Prostate gland (tissue), 2 donors: Measurements from ENCODE around the gene RSAD2. TPM values are rescaled to one million over a fixed set of nuclear protein-coding genes. Genes with fewer than 3 reads are reported as not detected.
A peak's percentile ranks its signal among the peaks of the same experiment; 100 is the strongest.

ENCODE experiments used
- DNase-seq: peaks from one replicate; pipeline ENCODE4 v3.0.0-alpha.2; 2019; ENCODE audit warnings: low spot score
- H3K27ac ChIP-seq, 2 donors: fragments of 200-600 bp; sonication (generic); 2 replicates each; pipeline ENCODE4 v1.5.1; 2017 to 2019
- H3K27me3 ChIP-seq: fragments of 200-600 bp; sonication (generic); replicated peaks from 2 replicates; pipeline ENCODE4 v1.5.1; 2019; ENCODE audit not compliant: insufficient read depth
- H3K36me3 ChIP-seq, 2 donors: fragments of 200-600 bp; sonication (generic); 1 replicate in 1 of 2; 2 replicates in 1 of 2; pipeline versions ENCODE4 v1.5.1 to v1.8.1; 2017 to 2019
- H3K4me1 ChIP-seq: fragments of 200-600 bp; sonication (generic); replicated peaks from 2 replicates; pipeline ENCODE4 v1.5.1; 2019
- H3K4me3 ChIP-seq, 2 donors: fragments of 200-600 bp; sonication (generic); 2 replicates each; pipeline ENCODE4 v1.5.1; 2017 to 2019
- H3K9me3 ChIP-seq: fragments of 200-600 bp; sonication (generic); 2 replicates; pipeline ENCODE4 v1.5.1; 2017
- CTCF ChIP-seq, 4 experiments: fragments of 200-600 bp in 2 of 4; fragments of 450-650 bp in 2 of 4; sonication (generic) in 2 of 4; IDR thresholded peaks; 1 replicate in 3 of 4; 2 replicates in 1 of 4; pipeline ENCODE4 v1.5.1; 2016 to 2019; ENCODE audit warnings: antibody characterized with exemption in 4 of 4, mild to moderate bottlenecking in 2 of 4, moderate library complexity in 2 of 4
- POLR2A ChIP-seq: fragments of 450-650 bp; IDR thresholded peaks from one replicate; pipeline ENCODE4 v1.6.1; 2016; ENCODE audit warnings: antibody characterized with exemption, mild to moderate bottlenecking
- POLR2AphosphoS5 ChIP-seq: sonication (generic); formaldehyde crosslinking; IDR thresholded peaks from one replicate; pipeline ENCODE4 v1.6.1; 2017; ENCODE audit warnings: antibody characterized with exemption
- WGBS: methylation state at CpG from one replicate; pipeline ENCODE4 v1.1.5; 2018; 5-methylcytosine and 5-hydroxymethylcytosine counted together
- intact Hi-C: fragments of 100-400 bp; cut with DNase I; formaldehyde crosslinking; loops from one replicate; pipeline ENCODE4 v1.14.2; 2022
- total RNA-seq, 2 donors: library from RNA; depleted of rRNA; stranded (reverse); fragments of >200 nt; gene quantifications; one replicate each; pipeline ENCODE4 v1.1.0, GENCODE V29; 2016

The RSAD2 gene
- total RNA-seq, 2 donors from 2014 or later = 3.3 to 8.3 TPM

GRCh38 chr2:6943971-6944370 is 66.4 kb downstream of the RSAD2 start:
- 94% methylated on average over 8 of the region's 8 CpGs for WGBS
- Histone ChIP-seq H3K4me1 (no peaks in the 10 kb centered on the region), H3K36me3 (no peaks in the 10 kb centered on the region), H3K9me3 (no peaks in the 10 kb centered on the region), H3K27me3 (no peaks in the 10 kb centered on the region), H3K27ac (no peak overlapping the region), H3K4me3 (no peak overlapping the region)
- no peak for DNase-seq
- intact Hi-C loops = no loop called here
- no peak for TF ChIP-seq CTCF (IDR thresholded peaks at IDR 0.05)
- no peak for TF ChIP-seq POLR2AphosphoS5
- no peak for TF ChIP-seq POLR2A

GRCh38 chr2:6944555-6944954 is 67.0 kb downstream of the RSAD2 start:
- Histone ChIP-seq H3K36me3 (no peaks in the 10 kb centered on the region), H3K4me1 (no peaks in the 10 kb centered on the region), H3K9me3 (no peaks in the 10 kb centered on the region), H3K27me3 (no peaks in the 10 kb centered on the region), H3K4me3 (no peak overlapping the region), H3K27ac (no peak overlapping the region)
- no peak for TF ChIP-seq POLR2A
- intact Hi-C loops = no loop called here
- 78% methylated on average over 5 of the region's 5 CpGs for WGBS
- DNase-seq = no peak

GRCh38 chr2:6945087-6945813 is 67.7 kb downstream of the RSAD2 start:
- Histone ChIP-seq H3K4me3 (no peak overlapping the region), H3K36me3 (no peaks in the 10 kb centered on the region), H3K9me3 (no peaks in the 10 kb centered on the region), H3K4me1 (no peaks in the 10 kb centered on the region), H3K27ac (no peak overlapping the region), H3K27me3 (no peaks in the 10 kb centered on the region)
- peak; percentile 2 for DNase-seq
- TF ChIP-seq POLR2AphosphoS5 = no peak
- TF ChIP-seq POLR2A = no peak
- TF ChIP-seq CTCF (IDR thresholded peaks at IDR 0.05) = no peak
- intact Hi-C loops = no loop called here
- WGBS = 85% methylated on average over 9 of the region's 9 CpGs

- H3K27me3 ChIP-seq = no peaks in the 10 kb centered on the region
- H3K4me1 ChIP-seq = no peaks in the 10 kb centered on the region
- no peaks in the 10 kb centered on the region for H3K9me3 ChIP-seq
- H3K4me3 ChIP-seq = no peak overlapping the region
- intact Hi-C loops = no loop called here
- TF ChIP-seq CTCF (IDR thresholded peaks at IDR 0.05) (no peak), POLR2A (no peak)
- no peak overlapping the region for H3K27ac ChIP-seq
- peak; percentile 2 for DNase-seq
- no peaks in the 10 kb centered on the region for H3K36me3 ChIP-seq
Measured at GRCh38 chr2:6945821-6946220, 68.2 kb downstream of the RSAD2 start.

GRCh38 chr2:6946722-6947121 is 69.1 kb downstream of the RSAD2 start:
- Histone ChIP-seq H3K4me3 (no peak overlapping the region), H3K36me3 (no peaks in the 10 kb centered on the region), H3K27ac (no peak overlapping the region), H3K4me1 (no peaks in the 10 kb centered on the region), H3K9me3 (no peaks in the 10 kb centered on the region), H3K27me3 (no peaks in the 10 kb centered on the region)
- peak; percentile 3 for DNase-seq
- intact Hi-C loops = no loop called here
- WGBS = 41% methylated on average over 2 of the region's 2 CpGs
- no peak for TF ChIP-seq CTCF (IDR thresholded peaks at IDR 0.05)
- peak; percentile 74 for TF ChIP-seq POLR2AphosphoS5

Other genes starting within 250 kb of the RSAD2 start
- 10 to 100 TPM; 13.4 to 13.7 TPM for gene CMPK2, start 11.9 kb upstream of the RSAD2 start, total RNA-seq
- gene RNF144A, start 39.6 kb downstream of the RSAD2 start, total RNA-seq = 10 to 100 TPM in 1 of 2 donors, 1 to 10 TPM in 1; 9.1 to 27.9 TPM